ENCODE data around the gene ANLN.
"Not testable (repeated sequence)": the region's sequence is repeated elsewhere in the genome, so short reads cannot be mapped to it uniquely, and the experiment has no call there.

ANLN gene

DNA sequence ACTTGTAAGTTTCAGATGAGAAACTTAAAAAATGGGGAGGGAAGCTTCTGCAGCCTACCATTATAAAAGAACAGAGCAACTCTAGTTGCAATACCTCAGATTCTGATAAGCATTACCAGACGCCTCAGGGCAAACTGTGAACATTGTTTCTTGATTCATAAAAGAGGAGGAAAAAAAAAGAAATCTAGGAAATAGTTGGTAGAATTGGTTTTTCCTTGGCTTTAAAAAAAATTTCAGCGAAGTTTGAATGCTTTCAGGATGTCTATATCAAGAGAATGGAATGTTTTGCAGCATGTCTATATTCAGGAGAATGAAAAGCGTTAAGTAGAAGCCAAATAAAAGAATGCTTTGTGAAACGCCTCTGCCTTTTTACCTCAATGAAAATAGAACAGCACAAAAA lies 17.5 kb upstream of the ANLN start:
- no peak overlapping the region for H3K23ac ChIP-seq (ENCODE audit: low read length in 2 of 2)
- H2AK5ac ChIP-seq (ENCODE audit: low read length, severe bottlenecking), result no peak overlapping the region
- H3K4me1 ChIP-seq (ENCODE audit: control insufficient read depth, insufficient read depth, low read depth, low read length), result peaks cover 2% of the 10 kb centered on the region
- no peak for DNase-seq
- no peak overlapping the region for H3K9ac ChIP-seq (ENCODE audit: low read length)
- no peak overlapping the region for H2BK120ac ChIP-seq (ENCODE audit: low read depth, low read length)
- no peak overlapping the region for H3K18ac ChIP-seq (ENCODE audit: low read depth in 1 of 2, low read length in 2 of 2)
- no peak overlapping the region for H3K4ac ChIP-seq (ENCODE audit: low read depth in 1 of 2, low read length in 2 of 2)
- no peak overlapping the region for H3K4me2 ChIP-seq (ENCODE audit: low read length, poor library complexity, severe bottlenecking)
- H3K9me3 ChIP-seq (ENCODE audit: control insufficient read depth, low read length), result no peaks in the 10 kb centered on the region
- no peak overlapping the region for H3K4me3 ChIP-seq (ENCODE audit: insufficient read depth in 1 of 2, low read depth in 1 of 2, low read length in 2 of 2)
- H3K79me1 ChIP-seq (replicated peaks; ENCODE audit: low read length, poor library complexity, severe bottlenecking), result no peaks in the 10 kb centered on the region
- H3K27me3 ChIP-seq (ENCODE audit: control insufficient read depth in 1 of 2, insufficient read depth in 1 of 2, low read length in 2 of 2), result no peaks in the 10 kb centered on the region
- H2BK5ac ChIP-seq (ENCODE audit: low read depth, low read length, poor library complexity, severe bottlenecking), result no peak overlapping the region
- no peak overlapping the region for H3K27ac ChIP-seq (ENCODE audit: low read length, poor library complexity, severe bottlenecking)
- no peak overlapping the region for H2BK15ac ChIP-seq (ENCODE audit: low read depth, poor library complexity, severe bottlenecking)
- no peaks in the 10 kb centered on the region for H3K36me3 ChIP-seq (ENCODE audit: control insufficient read depth in 1 of 2, insufficient read depth in 2 of 2, low read depth in 1 of 2, low read length in 2 of 2)
- H2AFZ ChIP-seq (ENCODE audit: low read depth, low read length), result no peak overlapping the region
- no peak overlapping the region for H4K8ac ChIP-seq (ENCODE audit: low read length)
- WGBS, result 89% methylated on average over 4 of the region's 4 CpGs
- no peak overlapping the region for H2BK12ac ChIP-seq (ENCODE audit: low read length in 2 of 2)
- H4K91ac ChIP-seq (ENCODE audit: low read length), result no peak overlapping the region
- no peak overlapping the region for H3K14ac ChIP-seq (ENCODE audit: low read length in 2 of 2)

DNA sequence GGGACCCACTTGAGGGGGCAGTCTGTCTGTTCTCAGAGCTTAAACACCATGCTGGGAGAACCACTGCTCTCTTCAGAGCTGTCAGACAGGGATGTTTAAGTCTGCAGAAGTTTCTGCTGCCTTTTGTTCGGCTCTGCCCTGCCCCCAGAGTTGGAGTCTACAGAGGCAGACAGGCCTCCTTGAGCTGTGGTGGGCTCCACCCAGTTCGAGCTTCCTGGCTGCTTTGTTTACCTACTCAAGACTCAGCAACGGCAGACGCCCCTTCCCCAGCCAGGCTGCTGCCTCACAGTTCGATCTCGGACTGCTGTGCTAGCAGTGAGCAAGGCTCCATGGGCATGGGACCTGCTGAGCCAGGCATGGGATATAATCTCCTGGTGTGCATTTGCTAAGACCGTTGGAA lies 11.1 kb upstream of the ANLN start:
- H2AK5ac ChIP-seq (ENCODE audit: low read length, severe bottlenecking); H2BK12ac ChIP-seq (ENCODE audit: low read length in 2 of 2); DNase-seq; H3K36me3 ChIP-seq (ENCODE audit: control insufficient read depth in 1 of 2, insufficient read depth in 2 of 2, low read depth in 1 of 2, low read length in 2 of 2); H3K79me1 ChIP-seq (replicated peaks; ENCODE audit: low read length, poor library complexity, severe bottlenecking); H3K18ac ChIP-seq (ENCODE audit: low read depth in 1 of 2, low read length in 2 of 2); H3K4me1 ChIP-seq (ENCODE audit: control insufficient read depth, insufficient read depth, low read depth, low read length); H3K4me2 ChIP-seq (ENCODE audit: low read length, poor library complexity, severe bottlenecking); H2BK5ac ChIP-seq (ENCODE audit: low read depth, low read length, poor library complexity, severe bottlenecking); H3K27me3 ChIP-seq (ENCODE audit: control insufficient read depth in 1 of 2, insufficient read depth in 1 of 2, low read length in 2 of 2); H3K27ac ChIP-seq (ENCODE audit: low read length, poor library complexity, severe bottlenecking); H3K4me3 ChIP-seq (ENCODE audit: insufficient read depth in 1 of 2, low read depth in 1 of 2, low read length in 2 of 2); H3K9ac ChIP-seq (ENCODE audit: low read length); H3K9me3 ChIP-seq (ENCODE audit: control insufficient read depth, low read length); H2BK15ac ChIP-seq (ENCODE audit: low read depth, poor library complexity, severe bottlenecking); H3K23ac ChIP-seq (ENCODE audit: low read length in 2 of 2); H4K8ac ChIP-seq (ENCODE audit: low read length); H4K91ac ChIP-seq (ENCODE audit: low read length); H3K4ac ChIP-seq (ENCODE audit: low read depth in 1 of 2, low read length in 2 of 2); H3K14ac ChIP-seq (ENCODE audit: low read length in 2 of 2); H2AFZ ChIP-seq (ENCODE audit: low read depth, low read length); H2BK120ac ChIP-seq (ENCODE audit: low read depth, low read length): not testable (repeated sequence)
- WGBS, result 77% methylated on average over 7 of the region's 7 CpGs

DNA sequence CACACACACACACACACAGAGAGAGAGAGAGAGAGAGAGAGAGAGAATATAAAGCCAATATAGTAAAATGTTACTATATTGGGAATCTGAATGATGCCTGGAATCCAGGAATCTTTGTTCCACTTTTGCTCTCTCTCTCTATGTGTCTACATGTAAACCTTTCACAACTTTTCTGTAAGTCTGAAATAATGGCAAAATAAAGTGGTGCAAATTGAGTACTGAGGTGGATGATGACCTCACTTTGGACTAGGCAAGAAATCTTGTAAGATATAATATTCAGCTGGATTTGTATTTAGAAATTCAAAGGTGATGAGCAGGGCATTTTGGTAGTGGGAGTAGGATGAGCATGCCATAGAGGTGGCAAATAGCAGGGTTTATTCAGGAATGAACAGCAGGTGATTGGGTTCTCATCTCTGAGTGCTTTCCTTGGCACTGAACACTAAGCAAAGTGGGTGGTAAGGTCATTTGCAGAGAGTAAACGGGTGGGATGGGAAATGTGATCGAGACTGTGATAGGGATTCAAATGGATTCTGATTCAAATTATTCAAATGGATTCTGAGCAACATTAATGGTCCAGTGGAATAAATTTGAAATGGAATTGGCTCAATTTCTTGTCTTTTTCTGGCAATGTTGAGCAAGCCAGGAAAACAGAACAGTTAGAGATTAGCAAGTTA lies 9.7 kb upstream of the ANLN start:
- Histone ChIP-seq H3K4me3 (ENCODE audit: insufficient read depth in 1 of 2, low read depth in 1 of 2, low read length in 2 of 2) (no peak overlapping the region), H3K4ac (ENCODE audit: low read depth in 1 of 2, low read length in 2 of 2) (no peak overlapping the region), H3K18ac (ENCODE audit: low read depth in 1 of 2, low read length in 2 of 2) (no peak overlapping the region), H2BK5ac (ENCODE audit: low read depth, low read length, poor library complexity, severe bottlenecking) (no peak overlapping the region), H3K23ac (ENCODE audit: low read length in 2 of 2) (no peak overlapping the region), H3K27ac (ENCODE audit: low read length, poor library complexity, severe bottlenecking) (no peak overlapping the region), H4K8ac (ENCODE audit: low read length) (no peak overlapping the region), H3K4me2 (ENCODE audit: low read length, poor library complexity, severe bottlenecking) (no peak overlapping the region), H3K9me3 (ENCODE audit: control insufficient read depth, low read length) (no peaks in the 10 kb centered on the region), H3K14ac (ENCODE audit: low read length in 2 of 2) (no peak overlapping the region), H2AFZ (ENCODE audit: low read depth, low read length) (no peak overlapping the region), H3K36me3 (ENCODE audit: control insufficient read depth in 1 of 2, insufficient read depth in 2 of 2, low read depth in 1 of 2, low read length in 2 of 2) (no peaks in the 10 kb centered on the region), H2AK5ac (ENCODE audit: low read length, severe bottlenecking) (no peak overlapping the region), H2BK120ac (ENCODE audit: low read depth, low read length) (no peak overlapping the region), H4K91ac (ENCODE audit: low read length) (no peak overlapping the region), H3K79me1 (replicated peaks; ENCODE audit: low read length, poor library complexity, severe bottlenecking) (no peaks in the 10 kb centered on the region), H3K4me1 (ENCODE audit: control insufficient read depth, insufficient read depth, low read depth, low read length) (no peaks in the 10 kb centered on the region), H2BK15ac (ENCODE audit: low read depth, poor library complexity, severe bottlenecking) (no peak overlapping the region), H3K27me3 (ENCODE audit: control insufficient read depth in 1 of 2, insufficient read depth in 1 of 2, low read length in 2 of 2) (no peaks in the 10 kb centered on the region), H2BK12ac (ENCODE audit: low read length in 2 of 2) (no peak overlapping the region), H3K9ac (ENCODE audit: low read length) (no peak overlapping the region)
- 94% methylated on average over 2 of the region's 2 CpGs for WGBS
- DNase-seq, result no peak

DNA sequence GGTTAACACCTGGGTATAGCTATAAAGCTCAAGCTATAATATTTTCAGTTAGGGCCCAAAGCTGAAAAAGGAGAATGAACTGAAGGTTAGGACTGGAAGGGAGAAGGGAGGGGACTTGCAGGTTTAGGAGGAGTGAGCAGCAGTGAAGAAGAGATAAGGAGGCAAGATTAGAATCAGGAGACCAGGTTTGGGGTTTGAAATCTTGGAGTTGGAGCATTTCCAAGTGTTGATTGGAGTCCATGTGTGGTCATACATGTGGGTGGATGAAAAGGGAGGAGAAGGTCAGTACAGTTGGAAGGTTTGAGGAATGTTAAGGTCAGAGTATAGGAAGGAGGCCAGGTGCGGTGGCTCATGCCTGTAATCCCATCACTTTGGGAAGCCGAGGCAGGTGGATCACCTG lies 8.6 kb upstream of the ANLN start:
- WGBS, result 96% methylated on average over 2 of the region's 2 CpGs
- no peak overlapping the region for H3K14ac ChIP-seq (ENCODE audit: low read length in 2 of 2)
- H2BK15ac ChIP-seq (ENCODE audit: low read depth, poor library complexity, severe bottlenecking), result no peak overlapping the region

More for the DNA sequence above, 8.6 kb upstream of the ANLN start:
- no peak overlapping the region for H4K91ac ChIP-seq (ENCODE audit: low read length)
- H2BK5ac ChIP-seq (ENCODE audit: low read depth, low read length, poor library complexity, severe bottlenecking), result no peak overlapping the region
- H2AK5ac ChIP-seq (ENCODE audit: low read length, severe bottlenecking), result no peak overlapping the region
- DNase-seq, result no peak
- no peak overlapping the region for H3K4me3 ChIP-seq (ENCODE audit: insufficient read depth in 1 of 2, low read depth in 1 of 2, low read length in 2 of 2)
- H3K79me1 ChIP-seq (replicated peaks; ENCODE audit: low read length, poor library complexity, severe bottlenecking), result no peaks in the 10 kb centered on the region
- H3K4me2 ChIP-seq (ENCODE audit: low read length, poor library complexity, severe bottlenecking), result no peak overlapping the region
- no peaks in the 10 kb centered on the region for H3K9me3 ChIP-seq (ENCODE audit: control insufficient read depth, low read length)
- no peak overlapping the region for H3K23ac ChIP-seq (ENCODE audit: low read length in 2 of 2)
- H3K9ac ChIP-seq (ENCODE audit: low read length), result no peak overlapping the region
- no peak overlapping the region for H3K27ac ChIP-seq (ENCODE audit: low read length, poor library complexity, severe bottlenecking)
- H2BK120ac ChIP-seq (ENCODE audit: low read depth, low read length), result no peak overlapping the region
- H4K8ac ChIP-seq (ENCODE audit: low read length), result no peak overlapping the region
- H3K4me1 ChIP-seq (ENCODE audit: control insufficient read depth, insufficient read depth, low read depth, low read length), result no peaks in the 10 kb centered on the region
- H3K27me3 ChIP-seq (ENCODE audit: control insufficient read depth in 1 of 2, insufficient read depth in 1 of 2, low read length in 2 of 2), result no peaks in the 10 kb centered on the region
- no peak overlapping the region for H2AFZ ChIP-seq (ENCODE audit: low read depth, low read length)
- no peaks in the 10 kb centered on the region for H3K36me3 ChIP-seq (ENCODE audit: control insufficient read depth in 1 of 2, insufficient read depth in 2 of 2, low read depth in 1 of 2, low read length in 2 of 2)
- no peak overlapping the region for H3K18ac ChIP-seq (ENCODE audit: low read depth in 1 of 2, low read length in 2 of 2)
- no peak overlapping the region for H2BK12ac ChIP-seq (ENCODE audit: low read length in 2 of 2)
- H3K4ac ChIP-seq (ENCODE audit: low read depth in 1 of 2, low read length in 2 of 2), result no peak overlapping the region

Data from mesenchymal stem cell (in vitro differentiated cells and primary cell).